Neural crest cell (in vitro differentiated cells): ENCODE data around the gene MEGF11. TPM values are rescaled to one million over a fixed set of nuclear protein-coding genes. Genes with fewer than 3 reads are reported as not detected.

Source experiments
- DNase-seq: peaks from one replicate; pipeline ENCODE4 v3.0.0; 2021; ENCODE audit warnings: low read depth, mixed read lengths, low spot score
- H3K27ac Mint-ChIP-seq: one replicate; pipeline ENCODE4 v1.8.0; 2021; ENCODE audit warnings: mild to moderate bottlenecking, mixed read lengths; ENCODE audit not compliant: unreplicated experiment
- H3K27me3 Mint-ChIP-seq: 2 replicates; pipeline ENCODE4 v1.8.0; 2021; ENCODE audit warnings: low read depth, mild to moderate bottlenecking, mixed read lengths
- H3K36me3 Mint-ChIP-seq: 2 replicates; pipeline ENCODE4 v1.8.0; 2021; ENCODE audit warnings: low read depth, mild to moderate bottlenecking, mixed read lengths
- H3K4me1 Mint-ChIP-seq: 2 replicates; pipeline ENCODE4 v1.8.0; 2021; ENCODE audit warnings: mixed read lengths
- H3K4me3 Mint-ChIP-seq: one replicate; pipeline ENCODE4 v1.8.0; 2021; ENCODE audit warnings: mild to moderate bottlenecking, mixed read lengths
- H3K9me3 Mint-ChIP-seq: 2 replicates; pipeline ENCODE4 v1.8.0; 2021; ENCODE audit warnings: mixed read lengths
- total RNA-seq: library from RNA; stranded (reverse); gene quantifications from 2 replicates; pipeline ENCODE4 v1.2.1, GENCODE V29; 2021
- TF ChIP-seq, protein P1 (sequence below): fragments of 200-600 bp; sonication (generic); conservative IDR thresholded peaks from 2 replicates; pipeline ENCODE4 v1.5.0; 2021; ENCODE audit warnings: antibody characterized with exemption, mild to moderate bottlenecking

Gene MEGF11
- total RNA-seq, 1 donor from 2014 or later = 0.49 TPM

DNA sequence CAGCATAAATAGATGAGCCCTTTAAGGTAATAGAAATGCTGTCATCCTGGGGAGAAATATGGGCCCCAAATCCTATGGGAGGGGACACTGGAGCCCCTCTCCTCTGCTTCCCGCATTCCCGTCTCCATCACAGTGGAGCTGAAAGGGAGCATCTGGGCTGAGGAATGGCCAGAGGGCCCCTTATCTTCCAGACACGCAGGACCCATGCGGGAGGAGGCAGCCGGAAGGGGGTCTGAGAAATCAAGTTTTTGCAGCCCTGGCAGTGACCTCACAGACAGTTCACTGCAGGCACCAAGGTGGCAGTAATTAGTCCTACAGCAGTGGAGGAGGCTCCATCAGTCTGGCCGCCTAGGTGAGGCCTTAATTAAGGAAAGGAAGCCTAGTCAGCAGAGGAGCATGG is 304.1 kb downstream of the MEGF11 start:
- no peak overlapping the region for H3K4me3 Mint-ChIP-seq
- no peaks in the 10 kb centered on the region for H3K9me3 Mint-ChIP-seq
- H3K36me3 Mint-ChIP-seq = no peaks in the 10 kb centered on the region
- peaks cover 10% of the 10 kb centered on the region for H3K4me1 Mint-ChIP-seq
- DNase-seq = no peak
- H3K27ac Mint-ChIP-seq = no peak overlapping the region
- TF ChIP-seq, protein P1, sequence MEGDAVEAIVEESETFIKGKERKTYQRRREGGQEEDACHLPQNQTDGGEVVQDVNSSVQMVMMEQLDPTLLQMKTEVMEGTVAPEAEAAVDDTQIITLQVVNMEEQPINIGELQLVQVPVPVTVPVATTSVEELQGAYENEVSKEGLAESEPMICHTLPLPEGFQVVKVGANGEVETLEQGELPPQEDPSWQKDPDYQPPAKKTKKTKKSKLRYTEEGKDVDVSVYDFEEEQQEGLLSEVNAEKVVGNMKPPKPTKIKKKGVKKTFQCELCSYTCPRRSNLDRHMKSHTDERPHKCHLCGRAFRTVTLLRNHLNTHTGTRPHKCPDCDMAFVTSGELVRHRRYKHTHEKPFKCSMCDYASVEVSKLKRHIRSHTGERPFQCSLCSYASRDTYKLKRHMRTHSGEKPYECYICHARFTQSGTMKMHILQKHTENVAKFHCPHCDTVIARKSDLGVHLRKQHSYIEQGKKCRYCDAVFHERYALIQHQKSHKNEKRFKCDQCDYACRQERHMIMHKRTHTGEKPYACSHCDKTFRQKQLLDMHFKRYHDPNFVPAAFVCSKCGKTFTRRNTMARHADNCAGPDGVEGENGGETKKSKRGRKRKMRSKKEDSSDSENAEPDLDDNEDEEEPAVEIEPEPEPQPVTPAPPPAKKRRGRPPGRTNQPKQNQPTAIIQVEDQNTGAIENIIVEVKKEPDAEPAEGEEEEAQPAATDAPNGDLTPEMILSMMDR = no peak
- H3K27me3 Mint-ChIP-seq = peaks cover 13% of the 10 kb centered on the region

DNA sequence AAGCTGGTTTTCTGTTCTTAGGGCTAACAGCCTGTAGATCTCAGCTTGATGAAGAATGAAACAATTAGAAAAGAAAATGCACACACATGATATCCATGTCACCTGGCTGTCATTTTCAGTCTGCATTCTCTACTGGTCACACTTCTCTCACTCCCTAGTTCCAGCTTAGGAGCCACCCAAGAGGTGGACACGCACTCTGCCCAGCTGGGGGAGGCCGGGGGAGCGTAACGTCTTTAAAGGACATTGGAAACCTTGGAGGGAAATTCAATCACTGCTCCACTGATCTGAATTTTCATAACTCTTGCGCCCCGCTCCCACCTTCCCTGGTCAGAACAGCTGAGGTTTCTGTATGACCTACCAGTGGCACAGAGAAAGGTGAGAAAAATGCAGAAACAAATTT is 304.5 kb downstream of the MEGF11 start:
- peaks cover 6% of the 10 kb centered on the region for H3K4me1 Mint-ChIP-seq
- TF ChIP-seq, protein P1 = no peak
- no peaks in the 10 kb centered on the region for H3K9me3 Mint-ChIP-seq
- peaks cover 13% of the 10 kb centered on the region for H3K27me3 Mint-ChIP-seq
- no peak for DNase-seq
- H3K27ac Mint-ChIP-seq = no peak overlapping the region
- H3K4me3 Mint-ChIP-seq = no peak overlapping the region
- H3K36me3 Mint-ChIP-seq = no peaks in the 10 kb centered on the region

DNA sequence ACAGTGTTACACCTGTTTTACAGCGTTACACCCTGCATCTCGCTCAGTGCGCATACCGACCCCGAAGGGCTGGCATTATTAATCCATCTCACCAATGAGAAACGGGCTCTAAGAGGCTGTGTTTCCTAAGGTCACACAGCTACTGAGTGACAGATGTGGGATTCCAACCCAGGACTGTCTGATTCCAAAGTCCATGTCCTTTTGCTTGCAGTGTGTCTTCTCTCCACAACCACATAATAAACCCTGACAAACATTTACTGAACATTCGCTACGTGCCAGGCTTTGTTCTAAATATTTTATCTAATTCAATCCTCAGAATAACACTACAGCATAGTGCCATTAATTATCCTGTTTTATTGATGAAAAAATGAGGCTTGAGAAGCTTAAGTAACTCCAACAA is 305.2 kb downstream of the MEGF11 start:
- Mint-ChIP-seq H3K9me3 (no peaks in the 10 kb centered on the region), H3K4me1 (no peaks in the 10 kb centered on the region), H3K4me3 (no peak overlapping the region), H3K36me3 (no peaks in the 10 kb centered on the region), H3K27me3 (peaks cover 14% of the 10 kb centered on the region), H3K27ac (no peak overlapping the region)
- TF ChIP-seq, protein P1 = no peak
- no peak for DNase-seq

DNA sequence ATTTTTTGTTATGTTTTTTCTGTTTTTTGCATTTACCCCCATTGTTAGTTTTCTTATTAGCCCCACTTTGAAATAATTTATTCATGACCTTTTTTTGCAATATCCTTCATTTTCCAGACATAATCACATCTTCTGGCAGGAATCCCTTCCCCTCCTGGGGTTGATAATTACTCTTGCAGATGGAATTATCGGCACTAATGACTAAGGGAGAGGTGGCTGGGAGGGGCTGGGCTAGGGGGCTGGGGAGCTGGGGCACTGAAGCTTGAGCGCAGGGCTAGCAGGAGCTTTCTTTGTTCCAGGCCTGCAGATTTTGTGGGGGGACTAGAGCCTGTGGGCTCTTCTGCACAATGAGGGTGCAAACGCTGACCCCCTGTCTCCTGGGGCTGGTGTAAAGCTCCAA is 306.5 kb downstream of the MEGF11 start:
- peaks cover 12% of the 10 kb centered on the region for H3K27me3 Mint-ChIP-seq

DNA sequence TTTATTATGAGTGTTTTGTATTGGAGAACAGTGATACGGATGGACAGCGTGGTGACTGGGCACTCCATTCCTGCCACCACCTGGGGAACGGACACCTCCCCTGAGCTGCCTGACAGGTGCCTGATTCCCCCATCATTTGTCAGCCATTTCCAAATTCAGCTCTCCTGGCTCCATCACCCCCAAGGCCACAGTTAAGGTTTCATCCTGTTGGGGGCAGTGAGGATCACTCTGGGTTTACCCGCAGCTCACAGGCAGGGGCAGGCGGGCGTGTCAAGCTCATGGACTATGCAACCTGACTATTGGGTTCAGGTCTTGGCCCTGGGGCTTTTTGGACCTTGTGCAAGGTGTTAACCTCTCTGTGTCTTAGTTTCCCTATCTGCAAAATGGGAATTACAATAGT is 307.9 kb downstream of the MEGF11 start:
- DNase-seq = no peak
- no peak overlapping the region for H3K27ac Mint-ChIP-seq
- peaks cover 11% of the 10 kb centered on the region for H3K27me3 Mint-ChIP-seq
- H3K4me3 Mint-ChIP-seq = no peak overlapping the region
- no peaks in the 10 kb centered on the region for H3K9me3 Mint-ChIP-seq
- TF ChIP-seq, protein P1 = no peak
- no peaks in the 10 kb centered on the region for H3K36me3 Mint-ChIP-seq
- H3K4me1 Mint-ChIP-seq = no peaks in the 10 kb centered on the region

More for the DNA sequence above, 306.5 kb downstream of the MEGF11 start:
- Mint-ChIP-seq H3K9me3 (no peaks in the 10 kb centered on the region), H3K4me3 (no peak overlapping the region), H3K36me3 (no peaks in the 10 kb centered on the region), H3K27ac (no peak overlapping the region), H3K4me1 (no peaks in the 10 kb centered on the region)
- TF ChIP-seq, protein P1 = no peak
- no peak for DNase-seq

DNA sequence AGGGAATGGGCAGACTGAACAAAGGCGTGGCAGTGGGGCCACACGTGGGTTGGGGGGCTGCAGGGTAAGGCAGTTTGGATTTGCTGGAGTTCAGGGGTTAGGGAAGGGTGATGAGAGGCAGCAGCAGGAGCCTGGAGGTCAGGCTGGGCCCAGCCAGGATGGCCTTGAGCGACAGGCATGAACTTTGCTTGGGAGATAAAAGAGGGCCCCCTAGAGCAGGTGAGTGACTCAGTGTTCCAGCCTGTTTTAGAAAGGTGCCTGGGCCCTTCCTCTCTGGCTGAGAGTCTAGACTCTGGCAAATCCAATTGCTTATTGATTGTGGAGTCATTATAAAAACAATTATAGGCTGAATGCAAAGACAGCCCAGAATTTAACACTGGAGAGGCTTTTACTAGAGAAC is 309.1 kb downstream of the MEGF11 start:
- Mint-ChIP-seq H3K9me3 (no peaks in the 10 kb centered on the region), H3K36me3 (no peaks in the 10 kb centered on the region), H3K4me3 (no peak overlapping the region), H3K27me3 (peaks cover 11% of the 10 kb centered on the region), H3K27ac (peak overlapping the region; percentile 54), H3K4me1 (no peaks in the 10 kb centered on the region)
- DNase-seq = no peak
- TF ChIP-seq, protein P1 = no peak
